DMS79 treated with DMSO at 0.1 percent for 48 hours (cell line): ENCODE data around the gene EPG5.
"Not testable (repeated sequence)": the region's sequence is repeated elsewhere in the genome, so short reads cannot be mapped to it uniquely, and the experiment has no call there.

ENCODE experiments used
- DNase-seq: peaks from one replicate; lab custom pipeline; 2025; lab: John Stamatoyannopoulos, UW

The EPG5 gene

GRCh38 chr18:45976566-45976965, 9.4 kb upstream of the EPG5 start:
- no peak for DNase-seq

- DNase-seq, result peak; percentile 54
Observed at GRCh38 chr18:45974088-45974536, 7.0 kb upstream of the EPG5 start.

GRCh38 chr18:45964913-45965312, 2.2 kb downstream of the EPG5 start:
- not testable (repeated sequence) for DNase-seq

- no peak for DNase-seq
Observed at GRCh38 chr18:45962866-45963265, 4.3 kb downstream of the EPG5 start.

- DNase-seq, result no peak
Observed at GRCh38 chr18:45962461-45962860, 4.7 kb downstream of the EPG5 start.

- not testable (repeated sequence) for DNase-seq
Observed at GRCh38 chr18:45959484-45959883, 7.6 kb downstream of the EPG5 start.

GRCh38 chr18:45958730-45959129, 8.4 kb downstream of the EPG5 start:
- DNase-seq, result no peak

GRCh38 chr18:45958027-45958426, 9.1 kb downstream of the EPG5 start:
- DNase-seq, result no peak

- no peak for DNase-seq
Observed at GRCh38 chr18:45957100-45957499, 10.0 kb downstream of the EPG5 start.

- DNase-seq, result no peak
Observed at GRCh38 chr18:45954070-45954934, 12.8 kb downstream of the EPG5 start.

- no peak for DNase-seq
Observed at GRCh38 chr18:45951016-45951714, 16.0 kb downstream of the EPG5 start.

- DNase-seq, result no peak
Observed at GRCh38 chr18:45945669-45946068, 21.5 kb downstream of the EPG5 start.

- DNase-seq, result no peak
Observed at GRCh38 chr18:45940724-45941123, 26.4 kb downstream of the EPG5 start.

GRCh38 chr18:45939236-45939635, 27.9 kb downstream of the EPG5 start:
- no peak for DNase-seq

- DNase-seq, result no peak
Observed at GRCh38 chr18:45938488-45938935, 28.6 kb downstream of the EPG5 start.

- no peak for DNase-seq
Observed at GRCh38 chr18:45935591-45936335, 31.4 kb downstream of the EPG5 start.

- DNase-seq, result no peak
Observed at GRCh38 chr18:45932708-45933107, 34.4 kb downstream of the EPG5 start.

- DNase-seq, result no peak
Observed at GRCh38 chr18:45930963-45931362, 36.2 kb downstream of the EPG5 start.

GRCh38 chr18:45926691-45927090, 40.4 kb downstream of the EPG5 start:
- DNase-seq, result no peak

GRCh38 chr18:45926085-45926484, 41.0 kb downstream of the EPG5 start:
- DNase-seq, result no peak

- peak; percentile 61 for DNase-seq
Observed at GRCh38 chr18:45923138-45923537, 44.0 kb downstream of the EPG5 start.

GRCh38 chr18:45920367-45920766, 46.8 kb downstream of the EPG5 start:
- peak; percentile 50 for DNase-seq
